ENCODE measurements around the gene CASK.
A peak's percentile ranks its signal among the peaks of the same experiment; 100 is the strongest.

Gene CASK

DNA sequence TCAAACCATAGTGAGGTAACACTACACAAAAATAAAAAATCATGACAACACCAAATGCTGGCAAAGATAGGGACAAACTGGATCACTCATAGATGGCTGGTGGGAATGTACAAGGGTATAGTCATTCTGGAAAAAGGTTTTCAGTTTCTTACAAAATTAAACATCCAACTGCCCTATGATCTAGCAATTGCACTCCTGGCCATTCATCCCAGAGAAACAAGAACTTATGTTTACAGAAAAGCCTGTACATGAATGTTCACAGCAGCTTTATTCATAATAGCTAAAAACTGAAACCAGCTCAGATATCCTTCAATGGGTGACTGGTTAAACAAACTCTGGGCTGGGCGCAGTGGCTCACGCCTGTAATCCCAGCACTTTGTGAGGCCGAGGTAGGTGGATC is 432.9 kb downstream of the CASK start:
- no peak for DNase-seq
- no CpG with 5 or more reads among the region's 3 CpGs for WGBS (ENCODE audit: extremely low coverage, insufficient coverage, insufficient read length)
- no peak overlapping the region for H3K9ac ChIP-seq (ENCODE audit: low read length)

DNA sequence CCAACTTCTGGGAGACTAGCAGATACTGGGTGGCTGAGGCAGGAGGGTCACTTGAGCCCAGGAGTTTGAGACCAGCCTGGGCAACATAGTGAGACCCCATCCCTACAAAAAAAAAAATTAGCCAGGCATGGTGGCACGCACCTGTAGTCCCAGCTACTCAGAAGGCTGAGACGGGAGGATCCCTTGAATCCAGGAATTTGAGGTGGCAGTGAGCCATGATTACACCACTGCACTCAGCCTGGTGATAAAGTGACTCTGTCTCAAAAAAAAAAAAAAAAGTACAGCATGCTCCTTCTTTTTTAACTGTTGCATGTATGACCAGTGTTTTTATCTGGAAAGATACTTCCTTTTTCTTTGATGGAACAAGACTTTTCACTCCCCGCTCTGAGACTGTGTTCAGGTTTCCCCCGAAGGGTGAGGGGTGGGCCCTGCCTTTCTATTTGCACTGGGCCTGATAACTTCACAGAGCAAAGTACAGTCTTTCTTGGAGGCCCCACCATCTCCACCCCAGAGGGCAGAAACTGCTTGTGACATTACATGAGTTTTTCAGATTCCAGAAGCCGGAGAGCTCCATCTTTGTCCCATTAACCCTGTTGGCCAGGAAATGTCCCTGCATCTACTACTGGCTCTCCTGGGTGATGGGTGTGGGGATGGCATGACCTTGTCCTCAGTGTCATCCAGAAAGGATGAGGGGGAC is 441.1 kb downstream of the CASK start:
- Histone ChIP-seq H3K79me2 (ENCODE audit: control insufficient read depth, insufficient read depth, low read length, poor library complexity) (no peaks in the 10 kb centered on the region), H3K27ac (ENCODE audit: low read depth, low read length) (no peak overlapping the region), H3K9ac (ENCODE audit: low read length) (no peak overlapping the region), H4K12ac (ENCODE audit: low read depth, low read length) (no peak overlapping the region), H3K4me1 (ENCODE audit: control insufficient read depth in 1 of 2, insufficient read depth in 2 of 2, low read length in 2 of 2) (peaks cover 2 to 8% of the 10 kb centered on the region in 2 experiments), H4K91ac (ENCODE audit: low read depth, low read length) (no peak overlapping the region), H2AFZ (ENCODE audit: insufficient read depth, low read length, poor library complexity) (no peak overlapping the region), H3K14ac (ENCODE audit: low read length) (no peak overlapping the region), H3K79me1 (ENCODE audit: low read length) (no peaks in the 10 kb centered on the region), H3K18ac (ENCODE audit: low read length) (no peak overlapping the region), H2BK5ac (ENCODE audit: low read depth, low read length, poor library complexity) (no peak overlapping the region), H3K4ac (ENCODE audit: low read depth, low read length) (no peak overlapping the region), H4K8ac (ENCODE audit: low read depth, low read length) (no peak overlapping the region), H3K4me3 (ENCODE audit: low read depth, low read length) (no peak overlapping the region), H3K27me3 (ENCODE audit: insufficient read depth, low read length) (no peaks in the 10 kb centered on the region), H2BK120ac (ENCODE audit: insufficient read depth, low read length, poor library complexity) (no peak overlapping the region), H3K36me3 (ENCODE audit: control insufficient read depth in 1 of 2, insufficient read depth in 2 of 2, low read length in 2 of 2) (no peaks in the 10 kb centered on the region), H2AK5ac (ENCODE audit: low read length) (no peak overlapping the region), H3K4me2 (ENCODE audit: low read length) (no peak overlapping the region), H3K9me3 (ENCODE audit: insufficient read depth, low read depth, low read length) (peaks cover 2% of the 10 kb centered on the region), H2BK12ac (ENCODE audit: low read length) (no peak overlapping the region), H3K23ac (ENCODE audit: low read length) (no peak overlapping the region)
- WGBS (ENCODE audit: extremely low coverage, insufficient coverage, insufficient read length) = no CpG with 5 or more reads among the region's 5 CpGs
- peak in 1 of 2 donors; percentile 41 for DNase-seq

More for the DNA sequence above, 432.9 kb downstream of the CASK start:
- H4K91ac ChIP-seq (ENCODE audit: low read depth, low read length) = no peak overlapping the region
- H3K27ac ChIP-seq (ENCODE audit: low read depth, low read length) = no peak overlapping the region
- no peak overlapping the region for H2BK5ac ChIP-seq (ENCODE audit: low read depth, low read length, poor library complexity)
- H3K79me1 ChIP-seq (ENCODE audit: low read length) = no peaks in the 10 kb centered on the region
- H2BK12ac ChIP-seq (ENCODE audit: low read length) = no peak overlapping the region
- no peaks in the 10 kb centered on the region for H3K36me3 ChIP-seq (ENCODE audit: control insufficient read depth in 1 of 2, insufficient read depth in 2 of 2, low read length in 2 of 2)
- no peak overlapping the region for H3K18ac ChIP-seq (ENCODE audit: low read length)
- H3K14ac ChIP-seq (ENCODE audit: low read length) = no peak overlapping the region
- no peaks in the 10 kb centered on the region for H3K9me3 ChIP-seq (ENCODE audit: insufficient read depth, low read depth, low read length)
- H2AK5ac ChIP-seq (ENCODE audit: low read length) = no peak overlapping the region
- no peak overlapping the region for H4K12ac ChIP-seq (ENCODE audit: low read depth, low read length)
- H4K8ac ChIP-seq (ENCODE audit: low read depth, low read length) = no peak overlapping the region
- H3K4me2 ChIP-seq (ENCODE audit: low read length) = no peak overlapping the region
- no peak overlapping the region for H2AFZ ChIP-seq (ENCODE audit: insufficient read depth, low read length, poor library complexity)
- H2BK120ac ChIP-seq (ENCODE audit: insufficient read depth, low read length, poor library complexity) = no peak overlapping the region
- no peaks in the 10 kb centered on the region for H3K27me3 ChIP-seq (ENCODE audit: insufficient read depth, low read length)
- H3K23ac ChIP-seq (ENCODE audit: low read length) = no peak overlapping the region
- no peak overlapping the region for H3K4ac ChIP-seq (ENCODE audit: low read depth, low read length)
- no peaks in the 10 kb centered on the region for H3K4me1 ChIP-seq (ENCODE audit: control insufficient read depth in 1 of 2, insufficient read depth in 2 of 2, low read length in 2 of 2)
- no peak overlapping the region for H3K4me3 ChIP-seq (ENCODE audit: low read depth, low read length)
- H3K79me2 ChIP-seq (ENCODE audit: control insufficient read depth, insufficient read depth, low read length, poor library complexity) = no peaks in the 10 kb centered on the region

DNA sequence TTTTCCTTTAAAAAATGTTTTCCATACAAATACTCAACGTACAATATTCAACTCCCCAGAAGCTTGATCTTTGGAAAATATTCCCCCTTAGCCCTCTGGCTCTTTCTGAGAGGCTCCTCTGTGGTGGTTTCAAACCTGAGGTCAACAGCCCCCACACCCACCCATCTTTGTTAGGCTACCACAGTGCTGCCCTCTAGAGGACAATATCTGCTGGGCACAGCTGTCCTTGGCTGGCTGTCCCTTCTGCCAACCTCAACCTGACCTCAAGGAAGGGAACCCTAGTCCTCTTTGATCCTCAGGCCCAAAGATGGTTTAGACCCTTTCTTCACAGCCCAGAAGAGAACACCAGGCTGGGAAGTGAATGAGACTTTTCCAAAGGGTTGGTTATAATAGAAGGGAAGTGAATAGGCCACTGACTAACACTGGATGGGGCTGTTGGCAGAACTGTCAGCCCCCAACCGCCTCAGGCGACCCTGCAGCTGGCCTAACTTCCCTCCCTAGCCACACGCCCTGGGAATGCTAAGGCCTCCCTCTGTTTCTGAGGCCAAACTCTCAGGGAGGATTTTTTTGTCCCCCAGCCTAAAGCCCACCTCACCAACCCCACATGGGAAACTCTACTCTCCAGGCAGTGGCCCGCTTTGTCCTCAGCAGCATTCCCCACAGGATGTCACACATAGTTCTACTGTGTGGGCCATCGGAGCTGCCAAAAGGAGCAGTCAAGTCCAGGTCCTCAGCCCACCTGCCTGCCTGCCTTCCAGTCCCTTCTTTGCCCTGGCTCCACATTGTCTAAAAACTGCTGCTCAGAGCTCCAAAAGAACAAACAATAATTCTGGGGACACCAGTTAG is 441.9 kb downstream of the CASK start:
- no peak overlapping the region for H2BK12ac ChIP-seq (ENCODE audit: low read length)
- H3K9ac ChIP-seq (ENCODE audit: low read length) = no peak overlapping the region
- no peak overlapping the region for H4K12ac ChIP-seq (ENCODE audit: low read depth, low read length)
- H2BK120ac ChIP-seq (ENCODE audit: insufficient read depth, low read length, poor library complexity) = no peak overlapping the region
- no peak overlapping the region for H3K4me3 ChIP-seq (ENCODE audit: low read depth, low read length)
- no peaks in the 10 kb centered on the region for H3K27me3 ChIP-seq (ENCODE audit: insufficient read depth, low read length)
- H4K8ac ChIP-seq (ENCODE audit: low read depth, low read length) = no peak overlapping the region
- peak overlapping the region; percentile 8 for H3K14ac ChIP-seq (ENCODE audit: low read length)
- no peak overlapping the region for H2AK5ac ChIP-seq (ENCODE audit: low read length)
- no peak overlapping the region for H4K91ac ChIP-seq (ENCODE audit: low read depth, low read length)
- H3K36me3 ChIP-seq (ENCODE audit: control insufficient read depth in 1 of 2, insufficient read depth in 2 of 2, low read length in 2 of 2) = no peaks in the 10 kb centered on the region
- H3K4ac ChIP-seq (ENCODE audit: low read depth, low read length) = no peak overlapping the region
- peak in 1 of 2 donors; percentile 46 for DNase-seq
- H2AFZ ChIP-seq (ENCODE audit: insufficient read depth, low read length, poor library complexity) = no peak overlapping the region
- no peaks in the 10 kb centered on the region for H3K79me2 ChIP-seq (ENCODE audit: control insufficient read depth, insufficient read depth, low read length, poor library complexity)
- no peak overlapping the region for H2BK5ac ChIP-seq (ENCODE audit: low read depth, low read length, poor library complexity)
- no peak overlapping the region for H3K4me2 ChIP-seq (ENCODE audit: low read length)
- H3K4me1 ChIP-seq (ENCODE audit: control insufficient read depth in 1 of 2, insufficient read depth in 2 of 2, low read length in 2 of 2) = peaks cover 2 to 8% of the 10 kb centered on the region in 2 experiments
- H3K79me1 ChIP-seq (ENCODE audit: low read length) = no peaks in the 10 kb centered on the region
- no peak overlapping the region for H3K27ac ChIP-seq (ENCODE audit: low read depth, low read length)
- H3K9me3 ChIP-seq (ENCODE audit: insufficient read depth, low read depth, low read length) = peaks cover 2% of the 10 kb centered on the region
- H3K23ac ChIP-seq (ENCODE audit: low read length) = no peak overlapping the region
- no CpG with 5 or more reads among the region's 6 CpGs for WGBS (ENCODE audit: extremely low coverage, insufficient coverage, insufficient read length)
- H3K18ac ChIP-seq (ENCODE audit: low read length) = no peak overlapping the region

DNA sequence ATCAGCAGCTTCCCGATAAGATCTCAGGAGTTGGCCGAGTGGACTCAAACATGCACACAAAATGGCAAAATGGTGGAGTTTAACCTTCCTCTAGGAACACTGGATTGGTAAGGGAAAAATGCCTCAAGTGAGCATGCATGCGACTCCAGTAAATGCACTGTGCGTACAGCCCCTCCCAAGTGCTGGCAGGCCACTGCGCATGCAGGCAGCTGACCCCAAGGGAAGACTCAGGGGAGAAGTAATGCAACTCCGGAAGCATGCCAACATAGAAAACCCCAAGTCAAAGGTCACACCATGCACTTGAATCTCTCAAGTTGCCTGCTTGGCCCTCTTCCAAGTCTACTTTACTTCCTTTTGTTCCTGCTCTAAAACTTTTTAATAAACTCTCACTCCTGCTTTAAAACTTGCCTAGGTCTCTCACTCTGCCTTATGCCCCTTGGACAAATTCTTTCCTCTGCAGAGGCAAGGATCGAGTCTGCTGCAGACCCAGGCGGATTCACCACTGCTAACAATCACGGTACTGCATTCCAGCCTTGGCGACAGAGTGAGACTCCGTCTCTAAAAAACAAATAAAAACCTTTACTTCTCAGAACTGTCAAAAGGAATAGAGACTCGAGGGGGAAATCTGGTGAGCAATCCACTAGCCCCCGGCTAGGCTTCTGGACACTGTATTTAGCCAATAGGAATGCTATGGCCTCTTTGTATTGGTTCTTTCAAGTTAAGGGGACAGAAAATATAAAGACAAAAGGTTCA is 442.7 kb downstream of the CASK start:
- WGBS (ENCODE audit: extremely low coverage, insufficient coverage, insufficient read length) = no CpG with 5 or more reads among the region's 13 CpGs
- DNase-seq = no peak
- no peak overlapping the region for H2BK120ac ChIP-seq (ENCODE audit: insufficient read depth, low read length, poor library complexity)
- no peak overlapping the region for H4K8ac ChIP-seq (ENCODE audit: low read depth, low read length)
- H3K4me1 ChIP-seq (ENCODE audit: control insufficient read depth in 1 of 2, insufficient read depth in 2 of 2, low read length in 2 of 2) = peaks cover 2 to 14% of the 10 kb centered on the region in 2 experiments
- no peak overlapping the region for H2BK5ac ChIP-seq (ENCODE audit: low read depth, low read length, poor library complexity)
- no peaks in the 10 kb centered on the region for H3K27me3 ChIP-seq (ENCODE audit: insufficient read depth, low read length)
- H3K23ac ChIP-seq (ENCODE audit: low read length) = no peak overlapping the region
- H3K27ac ChIP-seq (ENCODE audit: low read depth, low read length) = no peak overlapping the region
- H3K36me3 ChIP-seq (ENCODE audit: control insufficient read depth in 1 of 2, insufficient read depth in 2 of 2, low read length in 2 of 2) = no peaks in the 10 kb centered on the region
- no peak overlapping the region for H3K4ac ChIP-seq (ENCODE audit: low read depth, low read length)
- H3K4me2 ChIP-seq (ENCODE audit: low read length) = no peak overlapping the region
- H3K79me1 ChIP-seq (ENCODE audit: low read length) = peaks cover under 1% of the 10 kb centered on the region
- no peak overlapping the region for H3K4me3 ChIP-seq (ENCODE audit: low read depth, low read length)
- H3K79me2 ChIP-seq (ENCODE audit: control insufficient read depth, insufficient read depth, low read length, poor library complexity) = no peaks in the 10 kb centered on the region
- H3K9me3 ChIP-seq (ENCODE audit: insufficient read depth, low read depth, low read length) = peaks cover 2% of the 10 kb centered on the region
- no peak overlapping the region for H2AK5ac ChIP-seq (ENCODE audit: low read length)
- H3K18ac ChIP-seq (ENCODE audit: low read length) = no peak overlapping the region
- no peak overlapping the region for H3K14ac ChIP-seq (ENCODE audit: low read length)
- H4K91ac ChIP-seq (ENCODE audit: low read depth, low read length) = no peak overlapping the region
- no peak overlapping the region for H3K9ac ChIP-seq (ENCODE audit: low read length)
- no peak overlapping the region for H2AFZ ChIP-seq (ENCODE audit: insufficient read depth, low read length, poor library complexity)
- H2BK12ac ChIP-seq (ENCODE audit: low read length) = no peak overlapping the region
- no peak overlapping the region for H4K12ac ChIP-seq (ENCODE audit: low read depth, low read length)
